NCI-H446 treated with DMSO at 0.1 percent for 48 hours (cell line): ENCODE measurements around the gene CSNK1G2.

Experiments used
- DNase-seq: peaks from one replicate; lab custom pipeline; 2025; lab: John Stamatoyannopoulos, UW

The CSNK1G2 gene

DNA sequence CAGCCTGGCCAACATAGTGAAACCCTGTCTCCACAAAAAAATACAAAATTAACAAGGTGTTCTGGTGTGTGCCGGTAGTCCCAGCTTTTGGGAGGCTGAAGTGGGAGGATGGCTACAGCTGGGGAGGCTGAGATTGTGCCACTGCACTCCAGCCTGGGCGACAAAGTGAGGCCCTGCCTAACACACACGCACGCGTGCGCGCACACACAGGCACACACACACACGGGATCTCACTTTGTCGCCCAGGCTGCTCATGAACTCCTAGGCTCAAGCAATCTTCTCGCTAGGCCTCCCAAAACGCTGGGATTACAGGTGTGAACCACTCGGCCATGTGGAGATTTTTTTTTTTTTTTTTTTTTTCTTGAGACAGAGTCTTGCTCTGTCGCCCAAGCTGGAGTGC lies 77.8 kb downstream of the CSNK1G2 start:
- DNase-seq: no peak

GRCh38 chr19:2021453-2022140 lies 80.6 kb downstream of the CSNK1G2 start:
- no peak for DNase-seq

DNA sequence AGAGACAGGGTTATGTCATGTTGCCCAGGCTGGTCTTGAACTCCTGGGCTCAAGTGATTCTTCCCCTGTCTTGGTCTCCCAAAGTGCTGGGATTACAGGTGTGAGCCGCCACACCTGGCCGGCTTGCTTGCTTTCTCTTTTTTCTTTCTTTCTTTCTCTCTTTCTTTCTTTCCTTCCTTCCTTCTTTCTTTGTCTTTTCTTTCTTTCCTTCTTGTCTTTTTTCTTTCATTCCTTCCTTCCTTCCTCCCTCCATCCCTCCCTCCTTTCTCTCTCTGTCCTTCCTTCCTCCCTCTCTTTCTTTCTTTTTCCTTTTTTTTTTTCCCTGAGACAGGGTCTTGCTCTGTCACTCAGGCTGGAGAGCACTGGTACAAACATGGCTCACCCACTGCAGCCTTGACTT lies 81.3 kb downstream of the CSNK1G2 start:
- DNase-seq: no peak

DNA sequence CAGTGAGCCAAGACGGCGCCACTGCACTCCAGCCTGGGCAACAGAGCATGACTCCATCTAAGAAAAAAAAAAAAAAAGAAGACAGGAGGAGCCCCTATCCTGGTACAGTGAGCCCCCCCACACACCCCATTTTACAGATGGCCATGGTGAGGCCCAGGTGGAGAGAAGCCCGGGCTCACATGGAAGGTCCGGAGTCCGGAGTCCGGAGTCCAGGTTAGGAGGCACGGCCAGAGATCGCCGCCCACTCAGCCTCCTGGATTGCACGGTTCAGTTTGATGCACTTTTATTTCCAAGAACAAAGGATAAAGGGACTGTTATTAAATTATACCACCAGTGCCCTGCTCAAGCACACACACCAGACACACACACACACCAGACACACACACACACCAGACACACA lies 85.8 kb downstream of the CSNK1G2 start:
- no peak for DNase-seq

GRCh38 chr19:2027361-2027760 lies 86.4 kb downstream of the CSNK1G2 start:
- no peak for DNase-seq
